ENCODE data around the gene NR5A1. TPM values are rescaled to one million over a fixed set of nuclear protein-coding genes. Genes with fewer than 3 reads are reported as not detected.

Gene NR5A1
- total RNA-seq, 1 donor from 2014 or later, result not detected

- TF ChIP-seq CTCF (IDR thresholded peaks at IDR 0.05; ENCODE audit: partially characterized antibody, unreplicated experiment), result no peak
- H3K27ac Mint-ChIP-seq (ENCODE audit: unreplicated experiment), result no peak overlapping the region
- peaks cover 2% of the 10 kb centered on the region for H3K9me3 Mint-ChIP-seq (ENCODE audit: unreplicated experiment)
- H3K36me3 Mint-ChIP-seq (ENCODE audit: unreplicated experiment), result no peaks in the 10 kb centered on the region
- DNase-seq, result no peak
- H3K4me3 Mint-ChIP-seq (ENCODE audit: unreplicated experiment), result no peak overlapping the region
- H3K27me3 Mint-ChIP-seq (ENCODE audit: unreplicated experiment), result peaks cover 9% of the 10 kb centered on the region
- peaks cover 2% of the 10 kb centered on the region for H3K4me1 Mint-ChIP-seq (ENCODE audit: low read depth, unreplicated experiment)
Measured at GRCh38 chr9:124454296-124454695, 52.9 kb downstream of the NR5A1 start.

GRCh38 chr9:124453586-124454191 lies 53.5 kb downstream of the NR5A1 start:
- DNase-seq, result peak; percentile 66
- Mint-ChIP-seq H3K4me3 (ENCODE audit: unreplicated experiment) (no peak overlapping the region), H3K4me1 (ENCODE audit: low read depth, unreplicated experiment) (peaks cover 2% of the 10 kb centered on the region), H3K27me3 (ENCODE audit: unreplicated experiment) (peaks cover 9% of the 10 kb centered on the region), H3K27ac (ENCODE audit: unreplicated experiment) (no peak overlapping the region), H3K36me3 (ENCODE audit: unreplicated experiment) (no peaks in the 10 kb centered on the region), H3K9me3 (ENCODE audit: unreplicated experiment) (peaks cover 2% of the 10 kb centered on the region)
- no peak for TF ChIP-seq CTCF (IDR thresholded peaks at IDR 0.05; ENCODE audit: partially characterized antibody, unreplicated experiment)

GRCh38 chr9:124452841-124453585 lies 54.2 kb downstream of the NR5A1 start:
- H3K27me3 Mint-ChIP-seq (ENCODE audit: unreplicated experiment), result peaks cover 9% of the 10 kb centered on the region
- peaks cover 2% of the 10 kb centered on the region for H3K9me3 Mint-ChIP-seq (ENCODE audit: unreplicated experiment)
- no peak overlapping the region for H3K27ac Mint-ChIP-seq (ENCODE audit: unreplicated experiment)
- H3K36me3 Mint-ChIP-seq (ENCODE audit: unreplicated experiment), result no peaks in the 10 kb centered on the region
- no peak for DNase-seq
- no peak overlapping the region for H3K4me3 Mint-ChIP-seq (ENCODE audit: unreplicated experiment)
- peaks cover 2% of the 10 kb centered on the region for H3K4me1 Mint-ChIP-seq (ENCODE audit: low read depth, unreplicated experiment)
- no peak for TF ChIP-seq CTCF (IDR thresholded peaks at IDR 0.05; ENCODE audit: partially characterized antibody, unreplicated experiment)

- TF ChIP-seq CTCF (IDR thresholded peaks at IDR 0.05; ENCODE audit: partially characterized antibody, unreplicated experiment), result no peak
- Mint-ChIP-seq H3K4me3 (ENCODE audit: unreplicated experiment) (no peak overlapping the region), H3K9me3 (ENCODE audit: unreplicated experiment) (peaks cover 2% of the 10 kb centered on the region), H3K27ac (ENCODE audit: unreplicated experiment) (no peak overlapping the region), H3K27me3 (ENCODE audit: unreplicated experiment) (peaks cover 9% of the 10 kb centered on the region), H3K36me3 (ENCODE audit: unreplicated experiment) (no peaks in the 10 kb centered on the region), H3K4me1 (ENCODE audit: low read depth, unreplicated experiment) (peaks cover 2% of the 10 kb centered on the region)
- no peak for DNase-seq
Measured at GRCh38 chr9:124452326-124452725, 54.9 kb downstream of the NR5A1 start.

Data from glutamatergic neuron (in vitro differentiated cells).